Measurements from ENCODE around the gene TPST1.
"Not testable (repeated sequence)": the region's sequence is repeated elsewhere in the genome, so short reads cannot be mapped to it uniquely, and the experiment has no call there.

Gene TPST1

GRCh38 chr7:66313886-66314568 is 108.9 kb downstream of the TPST1 start:
- DNase-seq (ENCODE audit: extremely low spot score): no peak
- TF ChIP-seq NFRKB (IDR thresholded peaks at IDR 0.05) (no peak), LEF1 (IDR thresholded peaks at IDR 0.05; ENCODE audit: borderline replicate concordance) (no peak), PKNOX1 (IDR thresholded peaks at IDR 0.05) (no peak), ZNF384 (IDR thresholded peaks at IDR 0.05) (no peak), HDGF (IDR thresholded peaks at IDR 0.05; ENCODE audit: borderline replicate concordance) (no peak), CTBP1 (IDR thresholded peaks at IDR 0.05; ENCODE audit: borderline replicate concordance) (no peak), TARDBP (IDR thresholded peaks at IDR 0.05) (no peak), ARNT (IDR thresholded peaks at IDR 0.05) (no peak), SUZ12 (IDR thresholded peaks at IDR 0.05) (no peak), FOXM1 (IDR thresholded peaks at IDR 0.05; ENCODE audit: borderline replicate concordance) (no peak), FOXA1 (IDR thresholded peaks at IDR 0.05) (no peak), L3MBTL2 (conservative IDR thresholded peaks at IDR 0.05) (no peak), BHLHE40 (IDR thresholded peaks at IDR 0.05; ENCODE audit: borderline replicate concordance) (no peak), ELF4 (IDR thresholded peaks at IDR 0.05) (no peak), SP1 (IDR thresholded peaks at IDR 0.05) (no peak), FOXK2 (IDR thresholded peaks at IDR 0.05) (no peak)
- ChIA-PET POLR2A (no interaction called here), CTCF (no interaction called here)

- no peak for DNase-seq (ENCODE audit: extremely low spot score)
- TF ChIP-seq FOXM1 (IDR thresholded peaks at IDR 0.05; ENCODE audit: borderline replicate concordance) (no peak), TARDBP (IDR thresholded peaks at IDR 0.05) (no peak), NFRKB (IDR thresholded peaks at IDR 0.05) (no peak), SUZ12 (IDR thresholded peaks at IDR 0.05) (no peak), ZNF384 (IDR thresholded peaks at IDR 0.05) (no peak), BHLHE40 (IDR thresholded peaks at IDR 0.05; ENCODE audit: borderline replicate concordance) (no peak), CTBP1 (IDR thresholded peaks at IDR 0.05; ENCODE audit: borderline replicate concordance) (no peak), ELF4 (IDR thresholded peaks at IDR 0.05) (no peak), PKNOX1 (IDR thresholded peaks at IDR 0.05) (no peak), HDGF (IDR thresholded peaks at IDR 0.05; ENCODE audit: borderline replicate concordance) (no peak), ARNT (IDR thresholded peaks at IDR 0.05) (no peak), FOXA1 (IDR thresholded peaks at IDR 0.05) (no peak), LEF1 (IDR thresholded peaks at IDR 0.05; ENCODE audit: borderline replicate concordance) (no peak), SP1 (IDR thresholded peaks at IDR 0.05) (no peak), FOXK2 (IDR thresholded peaks at IDR 0.05) (no peak), L3MBTL2 (conservative IDR thresholded peaks at IDR 0.05) (no peak)
- CTCF ChIA-PET: no interaction called here
- POLR2A ChIA-PET: no interaction called here
These were observed 110.1 kb downstream of the TPST1 start for GRCh38 chr7:66315192-66315591.

- no peak for TF ChIP-seq ZNF384 (IDR thresholded peaks at IDR 0.05)
- TF ChIP-seq BHLHE40 (IDR thresholded peaks at IDR 0.05; ENCODE audit: borderline replicate concordance): no peak
- no peak for TF ChIP-seq L3MBTL2 (conservative IDR thresholded peaks at IDR 0.05)
- no peak for TF ChIP-seq SP1 (IDR thresholded peaks at IDR 0.05)
- no peak for TF ChIP-seq PKNOX1 (IDR thresholded peaks at IDR 0.05)
- DNase-seq (ENCODE audit: extremely low spot score): no peak
- POLR2A ChIA-PET: no interaction called here
- CTCF ChIA-PET: no interaction called here
These were observed 114.4 kb downstream of the TPST1 start for GRCh38 chr7:66319407-66319979.

GRCh38 chr7:66321283-66321682 is 116.1 kb downstream of the TPST1 start:
- POLR2A ChIA-PET: no interaction called here
- TF ChIP-seq ZNF384 (IDR thresholded peaks at IDR 0.05) (no peak), SP1 (IDR thresholded peaks at IDR 0.05) (no peak), ELF4 (IDR thresholded peaks at IDR 0.05) (no peak), HDGF (IDR thresholded peaks at IDR 0.05; ENCODE audit: borderline replicate concordance) (no peak), PKNOX1 (IDR thresholded peaks at IDR 0.05) (no peak), LEF1 (IDR thresholded peaks at IDR 0.05; ENCODE audit: borderline replicate concordance) (no peak), L3MBTL2 (conservative IDR thresholded peaks at IDR 0.05) (no peak), FOXM1 (IDR thresholded peaks at IDR 0.05; ENCODE audit: borderline replicate concordance) (no peak), BHLHE40 (IDR thresholded peaks at IDR 0.05; ENCODE audit: borderline replicate concordance) (no peak), NFRKB (IDR thresholded peaks at IDR 0.05) (no peak), CTBP1 (IDR thresholded peaks at IDR 0.05; ENCODE audit: borderline replicate concordance) (no peak), SUZ12 (IDR thresholded peaks at IDR 0.05) (no peak)

GRCh38 chr7:66323114-66323796 is 118.1 kb downstream of the TPST1 start:
- TF ChIP-seq ARNT (IDR thresholded peaks at IDR 0.05) (no peak), BHLHE40 (IDR thresholded peaks at IDR 0.05; ENCODE audit: borderline replicate concordance) (no peak), LEF1 (IDR thresholded peaks at IDR 0.05; ENCODE audit: borderline replicate concordance) (no peak), PKNOX1 (IDR thresholded peaks at IDR 0.05) (no peak), ELF4 (IDR thresholded peaks at IDR 0.05) (no peak), SUZ12 (IDR thresholded peaks at IDR 0.05) (no peak), FOXM1 (IDR thresholded peaks at IDR 0.05; ENCODE audit: borderline replicate concordance) (no peak), NFRKB (IDR thresholded peaks at IDR 0.05) (no peak), ZNF384 (IDR thresholded peaks at IDR 0.05) (no peak)
- ChIA-PET CTCF (no interaction called here), POLR2A (no interaction called here)
- DNase-seq (ENCODE audit: extremely low spot score): no peak

More at GRCh38 chr7:66321283-66321682, 116.1 kb downstream of the TPST1 start:
- DNase-seq (ENCODE audit: extremely low spot score): no peak
- CTCF ChIA-PET: no interaction called here

- CTCF ChIA-PET; DNase-seq (ENCODE audit: extremely low spot score); POLR2A ChIA-PET: not testable (repeated sequence)
These were observed 119.9 kb downstream of the TPST1 start for GRCh38 chr7:66324985-66325384.
